AG04449 (cell line): ENCODE measurements around the gene IFNAR1.

Experiments used
- CTCF ChIA-PET: fragments of 350-600 bp; formaldehyde crosslinking; extraction: SDS; loops from one replicate; lab custom pipeline; 2021; ENCODE audit warnings: antibody characterized with exemption; lab: Yijun Ruan, JAX
- POLR2A ChIA-PET: fragments of 400-600, 350-600 bp; formaldehyde crosslinking; extraction: SDS; loops from one replicate; lab custom pipeline; 2020; ENCODE audit warnings: antibody characterized with exemption, inconsistent platforms; lab: Yijun Ruan, JAX
- DNase-seq: peaks from one replicate; pipeline ENCODE4 v3.0.0-alpha.2; 2010; ENCODE audit warnings: low read depth, low spot score
- H3K4me3 ChIP-seq: 2 replicates; pipeline ENCODE4 v1.5.1; 2011; ENCODE audit warnings: low read depth, mild to moderate bottlenecking, control low read depth, low read length
- CTCF ChIP-seq: IDR thresholded peaks from one replicate; pipeline ENCODE4 v1.5.1; 2011; ENCODE audit warnings: mild to moderate bottlenecking, moderate library complexity, low read length, control low read depth, inconsistent platforms; ENCODE audit not compliant: insufficient read depth; ENCODE audit errors: missing control alignments

IFNAR1 gene

GRCh38 chr21:33293136-33293535, 31.6 kb upstream of the IFNAR1 start:
- H3K4me3 ChIP-seq, result no peak overlapping the region
- DNase-seq, result no peak
- ChIA-PET CTCF (interaction anchor here (1.5 to 1.6 kb wide), 2 partner anchors 14 to 21 kb away, joined by 3 read pairs; no protein-coding TSS in a partner anchor), POLR2A (no interaction called here)
- TF ChIP-seq CTCF, result no peak

- ChIA-PET CTCF (interaction anchor here (1.5 kb wide), 1 partner anchor 22 kb away, joined by 3 read pairs; no protein-coding TSS in a partner anchor), POLR2A (no interaction called here)
- no peak overlapping the region for H3K4me3 ChIP-seq
- no peak for DNase-seq
- no peak for TF ChIP-seq CTCF
These were observed 31.0 kb upstream of the IFNAR1 start for GRCh38 chr21:33293811-33294216.

- TF ChIP-seq CTCF, result no peak
- no peak overlapping the region for H3K4me3 ChIP-seq
- DNase-seq, result no peak
- ChIA-PET CTCF (no interaction called here), POLR2A (no interaction called here)
These were observed 28.6 kb upstream of the IFNAR1 start for GRCh38 chr21:33296156-33296555.

- POLR2A ChIA-PET, result no interaction called here
- DNase-seq, result no peak
- TF ChIP-seq CTCF, result no peak
- H3K4me3 ChIP-seq, result no peak overlapping the region
- CTCF ChIA-PET, result interaction anchor here (1.3 kb wide), 1 partner anchor 15 kb away, joined by 3 read pairs; no protein-coding TSS in a partner anchor
These were observed 25.5 kb upstream of the IFNAR1 start for GRCh38 chr21:33299181-33299752.

GRCh38 chr21:33300701-33301631, 23.8 kb upstream of the IFNAR1 start:
- no peak for DNase-seq
- POLR2A ChIA-PET, result no interaction called here
- TF ChIP-seq CTCF, result no peak
- H3K4me3 ChIP-seq, result no peak overlapping the region
- CTCF ChIA-PET, result interaction anchor here (1.3 kb wide), 1 partner anchor 13 kb away, joined by 3 read pairs; no protein-coding TSS in a partner anchor

GRCh38 chr21:33301632-33302002, 23.2 kb upstream of the IFNAR1 start:
- no peak overlapping the region for H3K4me3 ChIP-seq
- ChIA-PET CTCF (no interaction called here), POLR2A (no interaction called here)
- DNase-seq, result no peak
- no peak for TF ChIP-seq CTCF
